Testis (tissue), 3 donors: ENCODE data around the gene WTAP. TPM values are rescaled to one million over a fixed set of nuclear protein-coding genes. Genes with fewer than 3 reads are reported as not detected.

ENCODE experiments used
- DNase-seq: peaks from one replicate; pipeline ENCODE4 v3.0.0-alpha.2; 2019
- H3K27ac ChIP-seq, 2 donors: fragments of 200-600 bp; sonication (generic); one replicate each; pipeline ENCODE4 v1.5.1; 2019
- H3K27me3 ChIP-seq: fragments of 200-600 bp; sonication (generic); one replicate; pipeline ENCODE4 v1.5.1; 2019
- H3K36me3 ChIP-seq: fragments of 200-600 bp; sonication (generic); one replicate; pipeline ENCODE4 v1.5.1; 2017; ENCODE audit warnings: low read depth; ENCODE audit errors: missing control alignments
- H3K4me1 ChIP-seq: fragments of 200-600 bp; sonication (generic); one replicate; pipeline ENCODE4 v1.5.1; 2019
- H3K4me3 ChIP-seq, 2 donors: fragments of 200-600 bp; sonication (generic); one replicate each; pipeline ENCODE4 v1.5.1; 2017 to 2019
- H3K9me3 ChIP-seq: fragments of 200-600 bp; sonication (generic); one replicate; pipeline ENCODE4 v1.5.1; 2017
- CTCF ChIP-seq, 3 experiments: fragments of 450-650 bp in 2 of 3; fragments of 200-600 bp in 1 of 3; sonication (generic) in 1 of 3; IDR thresholded peaks; one replicate each; pipeline ENCODE4 v1.5.1; 2016 to 2019; ENCODE audit warnings: antibody characterized with exemption in 3 of 3, mild to moderate bottlenecking in 2 of 3, moderate library complexity in 1 of 3
- POLR2A ChIP-seq: fragments of 450-650 bp; IDR thresholded peaks from one replicate; pipeline ENCODE4 v1.6.1; 2017; ENCODE audit warnings: antibody characterized with exemption, mild to moderate bottlenecking, moderate library complexity
- WGBS, 2 donors: methylation state at CpG; one replicate each; pipeline ENCODE4 v1.1.5; 2018; 5-methylcytosine and 5-hydroxymethylcytosine counted together
- intact Hi-C: fragments of 100-400 bp; cut with DNase I; formaldehyde crosslinking; loops from one replicate; pipeline ENCODE4 v1.15.1; 2023; ENCODE audit warnings: low total_unique reads
- polyA plus RNA-seq: library from polyadenylated mRNA; stranded (reverse); fragments of 350-450 nt; fragmentation: Illumina TruSeq; extraction: RNeasy Lipid Tissue Mini Kit (QIAGEN cat#74804); gene quantifications from one replicate; pipeline ENCODE4 v1.2.3, GENCODE V29; 2014; ENCODE audit warnings: low read depth, low replicate concordance; ENCODE audit not compliant: insufficient read depth
- total RNA-seq, 2 donors: library from RNA; depleted of rRNA; stranded (reverse); fragments of >200 nt; gene quantifications; one replicate each; pipeline ENCODE4 v1.2.3, GENCODE V29; 2016

Gene WTAP
- total and polyA plus RNA-seq, 3 donors from 2014 or later, result 76.7 to 91.2 (median 88.0) TPM

- no peaks in the 10 kb centered on the region for H3K4me1 ChIP-seq
- TF ChIP-seq POLR2A (no peak), CTCF (IDR thresholded peaks at IDR 0.05) (no peak)
- no peak for DNase-seq
- H3K27me3 ChIP-seq, result no peaks in the 10 kb centered on the region
- intact Hi-C loops, result no loop called here
- H3K4me3 ChIP-seq, result no peak overlapping the region
- no peak overlapping the region for H3K27ac ChIP-seq
- H3K36me3 ChIP-seq, result no peaks in the 10 kb centered on the region
- WGBS, 2 donors, result 89 to 96% methylated on average over 3 of the region's 3 CpGs
- H3K9me3 ChIP-seq, result no peaks in the 10 kb centered on the region
Measured at GRCh38 chr6:159680104-159680503, 47.2 kb upstream of the WTAP start.

- no peak for TF ChIP-seq POLR2A
- TF ChIP-seq CTCF (IDR thresholded peaks at IDR 0.05), result no peak
- Histone ChIP-seq H3K36me3 (no peaks in the 10 kb centered on the region), H3K9me3 (no peaks in the 10 kb centered on the region), H3K4me3 (no peak overlapping the region), H3K4me1 (no peaks in the 10 kb centered on the region), H3K27me3 (no peaks in the 10 kb centered on the region), H3K27ac (no peak overlapping the region)
- no peak for DNase-seq
- 67 to 77% methylated on average over 10 of the region's 10 CpGs for WGBS, 2 donors
- intact Hi-C loops, result no loop called here
Measured at GRCh38 chr6:159681191-159681880, 46.0 kb upstream of the WTAP start.

GRCh38 chr6:159682295-159682694 is 45.0 kb upstream of the WTAP start:
- no peak overlapping the region for H3K4me3 ChIP-seq
- H3K4me1 ChIP-seq, result no peaks in the 10 kb centered on the region
- no peak overlapping the region for H3K27ac ChIP-seq

GRCh38 chr6:159682810-159683209 is 44.5 kb upstream of the WTAP start:
- TF ChIP-seq CTCF (IDR thresholded peaks at IDR 0.05) (no peak), POLR2A (no peak)
- Histone ChIP-seq H3K4me1 (no peaks in the 10 kb centered on the region), H3K27ac (no peak overlapping the region), H3K9me3 (no peaks in the 10 kb centered on the region), H3K27me3 (no peaks in the 10 kb centered on the region), H3K36me3 (no peaks in the 10 kb centered on the region), H3K4me3 (no peak overlapping the region)
- intact Hi-C loops, result no loop called here
- no peak for DNase-seq
- 94% methylated on average over 1 of the region's 1 CpG for WGBS, 2 donors

More at GRCh38 chr6:159682295-159682694, 45.0 kb upstream of the WTAP start:
- DNase-seq, result no peak
- no peak for TF ChIP-seq CTCF (IDR thresholded peaks at IDR 0.05)
- TF ChIP-seq POLR2A, result no peak
- WGBS, 2 donors, result 62 to 72% methylated on average over 3 of the region's 3 CpGs
- H3K27me3 ChIP-seq, result no peaks in the 10 kb centered on the region
- H3K9me3 ChIP-seq, result no peaks in the 10 kb centered on the region
- no peaks in the 10 kb centered on the region for H3K36me3 ChIP-seq
- intact Hi-C loops, result no loop called here

GRCh38 chr6:159684013-159684304 is 43.3 kb upstream of the WTAP start:
- no peak overlapping the region for H3K27ac ChIP-seq
- 88 to 97% methylated on average over 1 of the region's 1 CpG for WGBS, 2 donors
- H3K4me1 ChIP-seq, result no peaks in the 10 kb centered on the region
- no peak overlapping the region for H3K4me3 ChIP-seq
- H3K9me3 ChIP-seq, result no peaks in the 10 kb centered on the region
- DNase-seq, result no peak
- H3K27me3 ChIP-seq, result no peaks in the 10 kb centered on the region
- no peak for TF ChIP-seq CTCF (IDR thresholded peaks at IDR 0.05)
- no peak for TF ChIP-seq POLR2A
- intact Hi-C loops, result no loop called here
- H3K36me3 ChIP-seq, result no peaks in the 10 kb centered on the region
